Left kidney (tissue), 2 donors: ENCODE data around the gene GIPC1. TPM values are rescaled to one million over a fixed set of nuclear protein-coding genes. Genes with fewer than 3 reads are reported as not detected.

Experiments
- DNase-seq: peaks from one replicate; pipeline ENCODE4 v3.0.0-alpha.2; 2013
- polyA plus RNA-seq: library from polyadenylated mRNA; unstranded; fragments of 120-200 nt; gene quantifications from one replicate; pipeline ENCODE4 v1.2.1, GENCODE V29; 2013; ENCODE audit not compliant: insufficient read length

The GIPC1 gene
- polyA plus RNA-seq, 1 donor = 67.3 TPM

- no peak for DNase-seq
Measured at GRCh38 chr19:14495672-14496028, 277 bp downstream of the GIPC1 start.

GRCh38 chr19:14494910-14495671 lies 836 bp downstream of the GIPC1 start:
- DNase-seq = no peak

- no peak for DNase-seq
Measured at GRCh38 chr19:14494411-14494810, 1.5 kb downstream of the GIPC1 start.

GRCh38 chr19:14492756-14493337 lies 3.1 kb downstream of the GIPC1 start:
- no peak for DNase-seq

- DNase-seq = no peak
Measured at GRCh38 chr19:14487370-14488125, 8.4 kb downstream of the GIPC1 start.

GRCh38 chr19:14482172-14482941 lies 13.6 kb downstream of the GIPC1 start:
- DNase-seq = no peak

GRCh38 chr19:14480700-14481079 lies 15.2 kb downstream of the GIPC1 start:
- DNase-seq = no peak

GRCh38 chr19:14479975-14480699 lies 15.8 kb downstream of the GIPC1 start:
- DNase-seq = peak; percentile 65

- DNase-seq = no peak
Measured at GRCh38 chr19:14479309-14479974, 16.5 kb downstream of the GIPC1 start.

GRCh38 chr19:14478113-14478545 lies 17.8 kb downstream of the GIPC1 start:
- DNase-seq = no peak

- DNase-seq = peak; percentile 77
Measured at GRCh38 chr19:14477418-14478112, 18.4 kb downstream of the GIPC1 start.

GRCh38 chr19:14476673-14477401 lies 19.1 kb downstream of the GIPC1 start:
- DNase-seq = no peak

GRCh38 chr19:14476327-14476672 lies 19.6 kb downstream of the GIPC1 start:
- DNase-seq = no peak

GRCh38 chr19:14475251-14476073 lies 20.5 kb downstream of the GIPC1 start, which contains the start of gene PTGER1:
Gene PTGER1, minus strand, starts transcription at chr19:14475354. Its CDS starts 1,034 bp downstream, at chr19:14474320.
- no peak for DNase-seq

- DNase-seq = no peak
Measured at GRCh38 chr19:14474827-14475226, 21.1 kb downstream of the GIPC1 start.

GRCh38 chr19:14473978-14474578 lies 21.8 kb downstream of the GIPC1 start:
- no peak for DNase-seq

- no peak for DNase-seq
Measured at GRCh38 chr19:14473073-14473977, 22.6 kb downstream of the GIPC1 start.
